Measurements from ENCODE around the gene CEP350. TPM values are rescaled to one million over a fixed set of nuclear protein-coding genes. Genes with fewer than 3 reads are reported as not detected.

The CEP350 gene
- total and polyA plus RNA-seq, 2 experiments from 2014 or later, result 19.0 to 72.6 TPM

DNA sequence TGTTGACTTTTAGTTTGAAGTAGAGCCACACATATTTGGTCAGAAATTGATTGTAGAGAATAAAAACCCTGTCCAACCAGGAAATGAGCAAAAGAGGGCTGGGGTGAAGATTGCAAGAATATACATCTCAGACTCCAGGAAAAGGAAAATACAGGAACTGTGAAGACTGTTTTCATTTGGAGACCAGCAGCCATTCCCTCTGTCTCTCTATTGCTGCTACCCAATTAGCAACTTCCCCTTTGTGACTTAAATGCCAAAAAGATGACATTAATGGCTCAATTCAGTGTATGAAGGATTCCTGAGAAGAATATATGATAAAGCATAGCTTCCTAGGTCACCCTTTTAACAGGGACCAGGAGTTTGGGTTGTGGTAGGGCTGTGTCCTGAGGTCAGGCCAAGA lies 31.6 kb upstream of the CEP350 start:
- Histone ChIP-seq H3K4me1 (ENCODE audit: insufficient read depth) (no peaks in the 10 kb centered on the region), H3K9me3 (ENCODE audit: low read depth) (no peaks in the 10 kb centered on the region), H3K36me3 (replicated peaks; ENCODE audit: insufficient read depth, low read depth) (no peaks in the 10 kb centered on the region), H3K4me2 (no peak overlapping the region), H3K9me2 (replicated peaks; ENCODE audit: insufficient read depth) (no peaks in the 10 kb centered on the region), H3K79me2 (no peaks in the 10 kb centered on the region), H3K4me3 (no peak overlapping the region), H4K20me1 (ENCODE audit: insufficient read depth, poor library complexity, severe bottlenecking) (no peaks in the 10 kb centered on the region), H3K27ac (no peak overlapping the region), H3K27me3 (no peaks in the 10 kb centered on the region), H2AFZ (no peak overlapping the region)
- no peak for DNase-seq (ENCODE audit: low spot score)
- TF ChIP-seq EZH2phosphoT487 (IDR thresholded peaks at IDR 0.05; ENCODE audit: low read depth, severe bottlenecking, unreplicated experiment), result no peak
- TF ChIP-seq EZH2 (IDR thresholded peaks at IDR 0.05; ENCODE audit: borderline replicate concordance), result no peak
- TF ChIP-seq, protein P1, sequence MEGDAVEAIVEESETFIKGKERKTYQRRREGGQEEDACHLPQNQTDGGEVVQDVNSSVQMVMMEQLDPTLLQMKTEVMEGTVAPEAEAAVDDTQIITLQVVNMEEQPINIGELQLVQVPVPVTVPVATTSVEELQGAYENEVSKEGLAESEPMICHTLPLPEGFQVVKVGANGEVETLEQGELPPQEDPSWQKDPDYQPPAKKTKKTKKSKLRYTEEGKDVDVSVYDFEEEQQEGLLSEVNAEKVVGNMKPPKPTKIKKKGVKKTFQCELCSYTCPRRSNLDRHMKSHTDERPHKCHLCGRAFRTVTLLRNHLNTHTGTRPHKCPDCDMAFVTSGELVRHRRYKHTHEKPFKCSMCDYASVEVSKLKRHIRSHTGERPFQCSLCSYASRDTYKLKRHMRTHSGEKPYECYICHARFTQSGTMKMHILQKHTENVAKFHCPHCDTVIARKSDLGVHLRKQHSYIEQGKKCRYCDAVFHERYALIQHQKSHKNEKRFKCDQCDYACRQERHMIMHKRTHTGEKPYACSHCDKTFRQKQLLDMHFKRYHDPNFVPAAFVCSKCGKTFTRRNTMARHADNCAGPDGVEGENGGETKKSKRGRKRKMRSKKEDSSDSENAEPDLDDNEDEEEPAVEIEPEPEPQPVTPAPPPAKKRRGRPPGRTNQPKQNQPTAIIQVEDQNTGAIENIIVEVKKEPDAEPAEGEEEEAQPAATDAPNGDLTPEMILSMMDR (IDR thresholded peaks at IDR 0.05; ENCODE audit: poor library complexity), result no peak

DNA sequence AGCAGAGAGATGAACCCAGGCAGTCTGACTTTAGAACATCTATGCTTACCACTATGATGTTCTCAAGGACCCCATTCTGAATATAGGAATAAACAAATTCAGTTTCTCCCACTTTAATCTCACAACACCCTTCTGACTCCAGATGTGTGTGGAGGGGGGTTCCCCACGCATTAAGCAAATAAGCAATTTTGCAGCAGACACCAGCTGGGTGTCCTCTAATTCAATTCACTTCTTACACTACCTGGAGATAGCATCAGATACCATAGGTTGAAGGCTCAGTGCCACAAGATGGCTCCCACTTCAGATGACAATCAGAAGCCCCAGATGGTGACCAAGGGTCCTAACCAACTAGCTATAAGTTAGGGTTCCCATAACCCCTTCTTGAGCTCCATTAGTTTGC lies 30.3 kb upstream of the CEP350 start:
- 100% methylated on average over 1 of the region's 1 CpG for whole genome bisulfite sequencing (ENCODE audit: low lambda C conversion rate, missing lambda C conversion rate)
- Histone ChIP-seq H4K20me1 (ENCODE audit: insufficient read depth, poor library complexity, severe bottlenecking) (no peaks in the 10 kb centered on the region), H3K9me3 (ENCODE audit: low read depth) (no peaks in the 10 kb centered on the region), H3K4me3 (no peak overlapping the region), H3K27ac (no peak overlapping the region), H3K9me2 (replicated peaks; ENCODE audit: insufficient read depth) (no peaks in the 10 kb centered on the region), H3K4me1 (ENCODE audit: insufficient read depth) (no peaks in the 10 kb centered on the region), H3K4me2 (no peak overlapping the region), H2AFZ (no peak overlapping the region), H3K36me3 (replicated peaks; ENCODE audit: insufficient read depth, low read depth) (no peaks in the 10 kb centered on the region), H3K27me3 (no peaks in the 10 kb centered on the region), H3K79me2 (no peaks in the 10 kb centered on the region)
- no peak for DNase-seq (ENCODE audit: low spot score)
- TF ChIP-seq, protein P1 (IDR thresholded peaks at IDR 0.05; ENCODE audit: poor library complexity), result no peak
- TF ChIP-seq EZH2 (IDR thresholded peaks at IDR 0.05; ENCODE audit: borderline replicate concordance) (no peak), EZH2phosphoT487 (IDR thresholded peaks at IDR 0.05; ENCODE audit: low read depth, severe bottlenecking, unreplicated experiment) (no peak)

DNA sequence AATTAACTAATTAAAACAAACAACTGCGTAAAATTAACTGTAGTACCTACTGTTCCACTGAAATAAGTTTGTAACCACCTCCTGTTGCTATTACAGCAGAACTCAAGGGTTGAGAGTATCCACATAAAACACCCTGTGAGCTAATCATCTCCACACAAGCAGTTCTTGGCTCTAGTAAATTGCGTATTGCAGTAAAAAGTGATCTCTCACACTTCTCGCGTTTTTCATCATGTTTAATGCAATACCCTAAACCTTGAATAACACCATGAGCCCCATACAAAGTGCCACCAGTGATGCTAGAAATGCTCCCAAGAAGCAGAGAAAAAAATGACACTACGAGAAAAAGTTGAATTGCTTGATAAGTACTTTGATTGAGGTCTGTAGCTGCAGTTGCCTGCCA lies 29.3 kb upstream of the CEP350 start:
- Histone ChIP-seq H3K4me2 (no peak overlapping the region), H3K9me3 (ENCODE audit: low read depth) (no peaks in the 10 kb centered on the region), H3K36me3 (replicated peaks; ENCODE audit: insufficient read depth, low read depth) (no peaks in the 10 kb centered on the region), H3K27me3 (no peaks in the 10 kb centered on the region), H3K9me2 (replicated peaks; ENCODE audit: insufficient read depth) (no peaks in the 10 kb centered on the region), H4K20me1 (ENCODE audit: insufficient read depth, poor library complexity, severe bottlenecking) (no peaks in the 10 kb centered on the region), H3K79me2 (no peaks in the 10 kb centered on the region), H3K4me3 (no peak overlapping the region), H3K4me1 (ENCODE audit: insufficient read depth) (no peaks in the 10 kb centered on the region), H3K27ac (no peak overlapping the region), H2AFZ (no peak overlapping the region)
- TF ChIP-seq EZH2phosphoT487 (IDR thresholded peaks at IDR 0.05; ENCODE audit: low read depth, severe bottlenecking, unreplicated experiment), result no peak
- no peak for DNase-seq (ENCODE audit: low spot score)
- WGBS (ENCODE audit: low lambda C conversion rate, missing lambda C conversion rate), result 95% methylated on average over 5 of the region's 5 CpGs

DNA sequence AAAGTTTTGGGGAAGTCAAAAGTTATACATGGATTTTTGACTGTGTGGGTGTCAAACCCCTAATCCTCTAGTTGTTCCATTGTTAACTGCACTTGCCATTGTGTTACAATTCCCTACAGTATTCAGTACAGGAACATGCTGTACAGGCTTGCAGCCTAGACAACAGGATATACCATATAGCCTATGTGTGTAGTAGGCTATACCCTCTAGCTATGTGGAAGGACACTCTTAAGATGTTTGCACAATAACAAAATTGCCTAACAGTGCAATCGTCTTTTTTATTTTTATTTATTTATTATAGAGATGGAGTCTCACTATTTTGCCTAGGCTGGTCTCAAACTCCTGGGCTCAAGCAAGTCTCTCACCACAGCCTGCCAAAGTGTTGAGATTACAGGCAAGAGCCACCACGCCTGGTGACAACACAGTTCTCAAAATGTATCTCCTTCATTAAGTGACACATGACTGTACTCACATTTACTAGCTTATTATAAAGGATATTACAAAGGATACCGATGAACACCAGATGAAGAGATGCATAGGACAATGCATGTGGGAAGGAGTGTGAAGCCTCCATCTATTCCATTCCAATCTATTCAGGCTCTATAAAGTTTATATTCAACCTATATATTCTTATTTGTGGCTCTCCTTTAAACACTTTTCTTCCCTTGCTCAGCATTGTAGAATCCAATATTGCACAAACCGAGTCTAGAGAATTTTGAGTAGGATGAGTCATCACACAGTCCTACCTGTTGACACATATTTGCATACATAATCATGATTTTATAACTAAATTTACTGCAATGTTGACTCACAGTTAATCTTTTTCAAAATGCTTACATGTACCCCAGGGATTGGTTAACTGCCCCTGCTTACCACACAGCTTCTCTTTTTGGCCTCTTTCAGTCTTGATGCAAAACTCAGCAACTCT lies 28.4 kb upstream of the CEP350 start:
- Histone ChIP-seq H3K4me2 (no peak overlapping the region), H2AFZ (no peak overlapping the region), H3K36me3 (replicated peaks; ENCODE audit: insufficient read depth, low read depth) (no peaks in the 10 kb centered on the region), H3K27me3 (no peaks in the 10 kb centered on the region), H4K20me1 (ENCODE audit: insufficient read depth, poor library complexity, severe bottlenecking) (no peaks in the 10 kb centered on the region), H3K9me2 (replicated peaks; ENCODE audit: insufficient read depth) (no peaks in the 10 kb centered on the region), H3K27ac (peak overlapping the region; percentile 47), H3K4me3 (no peak overlapping the region), H3K9me3 (ENCODE audit: low read depth) (no peaks in the 10 kb centered on the region), H3K4me1 (ENCODE audit: insufficient read depth) (peaks cover under 1% of the 10 kb centered on the region), H3K79me2 (no peaks in the 10 kb centered on the region)
- WGBS (ENCODE audit: low lambda C conversion rate, missing lambda C conversion rate), result 75% methylated on average over 4 of the region's 4 CpGs
- TF ChIP-seq, protein P1 (IDR thresholded peaks at IDR 0.05; ENCODE audit: poor library complexity), result no peak
- TF ChIP-seq EZH2phosphoT487 (IDR thresholded peaks at IDR 0.05; ENCODE audit: low read depth, severe bottlenecking, unreplicated experiment), result no peak
- TF ChIP-seq EZH2 (IDR thresholded peaks at IDR 0.05; ENCODE audit: borderline replicate concordance), result no peak
- DNase-seq (ENCODE audit: low spot score), result peak; percentile 38
